ENCODE measurements around the gene BABAM2.

GRCh38 chr2:28240937-28241336 lies 350.4 kb downstream of the BABAM2 start:
- TF ChIP-seq, protein P1, sequence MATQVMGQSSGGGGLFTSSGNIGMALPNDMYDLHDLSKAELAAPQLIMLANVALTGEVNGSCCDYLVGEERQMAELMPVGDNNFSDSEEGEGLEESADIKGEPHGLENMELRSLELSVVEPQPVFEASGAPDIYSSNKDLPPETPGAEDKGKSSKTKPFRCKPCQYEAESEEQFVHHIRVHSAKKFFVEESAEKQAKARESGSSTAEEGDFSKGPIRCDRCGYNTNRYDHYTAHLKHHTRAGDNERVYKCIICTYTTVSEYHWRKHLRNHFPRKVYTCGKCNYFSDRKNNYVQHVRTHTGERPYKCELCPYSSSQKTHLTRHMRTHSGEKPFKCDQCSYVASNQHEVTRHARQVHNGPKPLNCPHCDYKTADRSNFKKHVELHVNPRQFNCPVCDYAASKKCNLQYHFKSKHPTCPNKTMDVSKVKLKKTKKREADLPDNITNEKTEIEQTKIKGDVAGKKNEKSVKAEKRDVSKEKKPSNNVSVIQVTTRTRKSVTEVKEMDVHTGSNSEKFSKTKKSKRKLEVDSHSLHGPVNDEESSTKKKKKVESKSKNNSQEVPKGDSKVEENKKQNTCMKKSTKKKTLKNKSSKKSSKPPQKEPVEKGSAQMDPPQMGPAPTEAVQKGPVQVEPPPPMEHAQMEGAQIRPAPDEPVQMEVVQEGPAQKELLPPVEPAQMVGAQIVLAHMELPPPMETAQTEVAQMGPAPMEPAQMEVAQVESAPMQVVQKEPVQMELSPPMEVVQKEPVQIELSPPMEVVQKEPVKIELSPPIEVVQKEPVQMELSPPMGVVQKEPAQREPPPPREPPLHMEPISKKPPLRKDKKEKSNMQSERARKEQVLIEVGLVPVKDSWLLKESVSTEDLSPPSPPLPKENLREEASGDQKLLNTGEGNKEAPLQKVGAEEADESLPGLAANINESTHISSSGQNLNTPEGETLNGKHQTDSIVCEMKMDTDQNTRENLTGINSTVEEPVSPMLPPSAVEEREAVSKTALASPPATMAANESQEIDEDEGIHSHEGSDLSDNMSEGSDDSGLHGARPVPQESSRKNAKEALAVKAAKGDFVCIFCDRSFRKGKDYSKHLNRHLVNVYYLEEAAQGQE (IDR thresholded peaks at IDR 0.05): no peak
- TF ChIP-seq RAD21 (IDR thresholded peaks at IDR 0.05) (no peak), YY1 (IDR thresholded peaks at IDR 0.05) (no peak), CTCF (IDR thresholded peaks at IDR 0.05; ENCODE audit: low read depth, low read length, missing input control) (no peak), ZBTB33 (IDR thresholded peaks at IDR 0.05) (no peak), MAX (IDR thresholded peaks at IDR 0.05) (no peak)

Measured in liver (tissue), 3 donors.